Hepatocyte (in vitro differentiated cells): ENCODE results near the gene CELF4. TPM values are rescaled to one million over a fixed set of nuclear protein-coding genes. Genes with fewer than 3 reads are reported as not detected.

Experiments used
- DNase-seq: peaks from one replicate; pipeline ENCODE4 v3.0.0-alpha.2; 2016; ENCODE audit warnings: low spot score
- H2AFZ ChIP-seq: fragments of 200-600 bp; sonication (generic); 2 replicates; pipeline ENCODE4 v1.6.0; 2016; ENCODE audit warnings: antibody characterized with exemption, mild to moderate bottlenecking
- H3K27ac ChIP-seq: fragments of 200-600 bp; sonication (generic); 2 replicates; pipeline ENCODE4 v1.5.1; 2016; ENCODE audit warnings: mild to moderate bottlenecking
- H3K27me3 ChIP-seq: fragments of 200-600 bp; sonication (generic); 2 replicates; pipeline ENCODE4 v1.6.1; 2016
- H3K36me3 ChIP-seq: fragments of 200-600 bp; sonication (generic); replicated peaks from 2 replicates; pipeline ENCODE4 v1.5.1; 2016; ENCODE audit warnings: low read depth; ENCODE audit not compliant: insufficient read depth
- H3K4me1 ChIP-seq: fragments of 200-600 bp; sonication (generic); 2 replicates; pipeline ENCODE4 v1.5.1; 2016; ENCODE audit warnings: mild to moderate bottlenecking, moderate library complexity; ENCODE audit not compliant: insufficient read depth
- H3K4me2 ChIP-seq: fragments of 200-600 bp; sonication (generic); 2 replicates; pipeline ENCODE4 v1.6.0; 2016
- H3K4me3 ChIP-seq: fragments of 200-600 bp; sonication (generic); 2 replicates; pipeline ENCODE4 v1.5.1; 2016; ENCODE audit warnings: mild to moderate bottlenecking
- H3K79me2 ChIP-seq: fragments of 200-600 bp; sonication (generic); 2 replicates; pipeline ENCODE4 v1.6.0; 2017; ENCODE audit warnings: mild to moderate bottlenecking
- H3K9me2 ChIP-seq: fragments of 200-600 bp; sonication (generic); replicated peaks from 2 replicates; pipeline ENCODE4 v1.6.0; 2017; ENCODE audit warnings: mild to moderate bottlenecking; ENCODE audit not compliant: insufficient read depth
- H3K9me3 ChIP-seq: fragments of 200-600 bp; sonication (generic); 2 replicates; pipeline ENCODE4 v1.5.1; 2016; ENCODE audit warnings: low read depth, mild to moderate bottlenecking
- H4K20me1 ChIP-seq: fragments of 200-600 bp; sonication (generic); 2 replicates; pipeline ENCODE4 v1.6.0; 2016; ENCODE audit warnings: mild to moderate bottlenecking; ENCODE audit not compliant: insufficient read depth, poor library complexity, severe bottlenecking
- CTCF ChIP-seq: fragments of 200-600 bp; sonication (generic); IDR thresholded peaks from 2 replicates; pipeline ENCODE4 v1.5.1; 2016; ENCODE audit warnings: antibody characterized with exemption, mild to moderate bottlenecking; ENCODE audit not compliant: poor library complexity
- EZH2 ChIP-seq: fragments of 200-600 bp; sonication (generic); IDR thresholded peaks from 2 replicates; pipeline ENCODE4 v1.6.1; 2016; ENCODE audit warnings: antibody characterized with exemption, mild to moderate bottlenecking, borderline replicate concordance
- EZH2phosphoT487 ChIP-seq: fragments of 200-600 bp; sonication (generic); IDR thresholded peaks from one replicate; pipeline ENCODE4 v1.6.1; 2018; ENCODE audit warnings: antibody characterized with exemption, mild to moderate bottlenecking, low read depth, moderate library complexity; ENCODE audit not compliant: unreplicated experiment, severe bottlenecking
- WGBS: methylation state at CpG from one replicate; pipeline ENCODE4 v1.1.6; 2016; ENCODE audit warnings: low lambda C conversion rate; ENCODE audit errors: missing lambda C conversion rate; 5-methylcytosine and 5-hydroxymethylcytosine counted together
- polyA plus RNA-seq: library from polyadenylated mRNA; unstranded; fragments of >200 nt; fragmentation: Nextera tagmentation; extraction: Ambion mirVana; gene quantifications from 2 replicates; pipeline ENCODE4 v1.2.1, GENCODE V29; 2016
- total RNA-seq: library from RNA; depleted of rRNA; stranded (reverse); fragments of >200 nt; gene quantifications from 2 replicates; pipeline ENCODE4 v1.2.3, GENCODE V29; 2014

Gene CELF4
- total and polyA plus RNA-seq, 2 experiments from 2014 or later: 1.3 to 2.9 TPM

GRCh38 chr18:37577051-37577611, 11.5 kb upstream of the CELF4 start:
- no peak overlapping the region for H3K4me2 ChIP-seq
- H3K9me2 ChIP-seq: no peaks in the 10 kb centered on the region
- no peaks in the 10 kb centered on the region for H3K4me1 ChIP-seq
- no peaks in the 10 kb centered on the region for H4K20me1 ChIP-seq
- TF ChIP-seq CTCF (no peak), EZH2phosphoT487 (no peak), EZH2 (no peak)
- H3K27me3 ChIP-seq: peaks cover 42% of the 10 kb centered on the region
- H3K4me3 ChIP-seq: no peak overlapping the region
- no peaks in the 10 kb centered on the region for H3K79me2 ChIP-seq
- no peaks in the 10 kb centered on the region for H3K9me3 ChIP-seq
- DNase-seq: no peak
- H3K27ac ChIP-seq: no peak overlapping the region
- WGBS: 69% methylated on average over 7 of the region's 7 CpGs
- H2AFZ ChIP-seq: no peak overlapping the region
- H3K36me3 ChIP-seq: no peaks in the 10 kb centered on the region

- 72% methylated on average over 10 of the region's 10 CpGs for WGBS
- Histone ChIP-seq H3K27ac (no peak overlapping the region), H2AFZ (no peak overlapping the region), H4K20me1 (no peaks in the 10 kb centered on the region), H3K27me3 (peaks cover 57% of the 10 kb centered on the region), H3K4me3 (no peak overlapping the region), H3K36me3 (no peaks in the 10 kb centered on the region), H3K4me2 (no peak overlapping the region), H3K9me2 (no peaks in the 10 kb centered on the region), H3K9me3 (no peaks in the 10 kb centered on the region), H3K79me2 (no peaks in the 10 kb centered on the region), H3K4me1 (no peaks in the 10 kb centered on the region)
- no peak for DNase-seq
- no peak for TF ChIP-seq EZH2phosphoT487
Observed at GRCh38 chr18:37575646-37576045, 10.0 kb upstream of the CELF4 start.

- no peak overlapping the region for H3K4me2 ChIP-seq
- no peak overlapping the region for H2AFZ ChIP-seq
- TF ChIP-seq EZH2 (no peak), CTCF (no peak), EZH2phosphoT487 (no peak)
- no peak overlapping the region for H3K27ac ChIP-seq
- 75% methylated on average over 7 of the region's 7 CpGs for WGBS
- no peaks in the 10 kb centered on the region for H3K9me3 ChIP-seq
- no peak for DNase-seq
- H3K4me1 ChIP-seq: no peaks in the 10 kb centered on the region
- H4K20me1 ChIP-seq: no peaks in the 10 kb centered on the region
- H3K4me3 ChIP-seq: no peak overlapping the region
- no peaks in the 10 kb centered on the region for H3K36me3 ChIP-seq
- no peaks in the 10 kb centered on the region for H3K79me2 ChIP-seq
- peaks cover 66% of the 10 kb centered on the region for H3K27me3 ChIP-seq
- H3K9me2 ChIP-seq: no peaks in the 10 kb centered on the region
Observed at GRCh38 chr18:37574113-37574512, 8.5 kb upstream of the CELF4 start.

- H3K27me3 ChIP-seq: peaks cover 71% of the 10 kb centered on the region
- 76% methylated on average over 3 of the region's 3 CpGs for WGBS
Observed at GRCh38 chr18:37572736-37573135, 7.1 kb upstream of the CELF4 start.

More at GRCh38 chr18:37572736-37573135, 7.1 kb upstream of the CELF4 start:
- Histone ChIP-seq H2AFZ (no peak overlapping the region), H3K4me1 (no peaks in the 10 kb centered on the region), H3K4me2 (no peak overlapping the region), H3K79me2 (no peaks in the 10 kb centered on the region), H3K36me3 (no peaks in the 10 kb centered on the region), H3K9me2 (no peaks in the 10 kb centered on the region), H3K9me3 (no peaks in the 10 kb centered on the region), H4K20me1 (no peaks in the 10 kb centered on the region), H3K4me3 (no peak overlapping the region), H3K27ac (no peak overlapping the region)
- no peak for DNase-seq
- TF ChIP-seq EZH2phosphoT487: no peak
- TF ChIP-seq CTCF: no peak
